ENCODE data around the gene VWA8.
"Not testable (repeated sequence)": the region's sequence is repeated elsewhere in the genome, so short reads cannot be mapped to it uniquely, and the experiment has no call there.

VWA8 gene

GRCh38 chr13:41962994-41963393 is 2.1 kb upstream of the VWA8 start:
- no peak for DNase-seq

GRCh38 chr13:41961466-41961760 is 504 bp upstream of the VWA8 start:
- no peak for DNase-seq

- no peak for DNase-seq
Observed at GRCh38 chr13:41960211-41960636, 685 bp downstream of the VWA8 start.

- DNase-seq = no peak
Observed at GRCh38 chr13:41956272-41956671, 4.6 kb downstream of the VWA8 start.

- DNase-seq = no peak
Observed at GRCh38 chr13:41955605-41956004, 5.3 kb downstream of the VWA8 start.

- DNase-seq = no peak
Observed at GRCh38 chr13:41954226-41954625, 6.7 kb downstream of the VWA8 start.

GRCh38 chr13:41952749-41953148 is 8.2 kb downstream of the VWA8 start:
- DNase-seq = no peak

- not testable (repeated sequence) for DNase-seq
Observed at GRCh38 chr13:41949104-41949503, 11.8 kb downstream of the VWA8 start.

GRCh38 chr13:41945926-41946325 is 15.0 kb downstream of the VWA8 start:
- DNase-seq = no peak

GRCh38 chr13:41944635-41945397 is 16.1 kb downstream of the VWA8 start:
- no peak for DNase-seq

GRCh38 chr13:41944229-41944628 is 16.7 kb downstream of the VWA8 start:
- DNase-seq = no peak

GRCh38 chr13:41942462-41943094 is 18.3 kb downstream of the VWA8 start:
- no peak for DNase-seq

- no peak for DNase-seq
Observed at GRCh38 chr13:41941174-41941573, 19.7 kb downstream of the VWA8 start.

- DNase-seq = no peak
Observed at GRCh38 chr13:41939398-41939797, 21.5 kb downstream of the VWA8 start.

- DNase-seq = no peak
Observed at GRCh38 chr13:41938918-41939317, 22.0 kb downstream of the VWA8 start.

GRCh38 chr13:41937388-41937787 is 23.5 kb downstream of the VWA8 start:
- DNase-seq = no peak

GRCh38 chr13:41935501-41935900 is 25.4 kb downstream of the VWA8 start:
- no peak for DNase-seq

- DNase-seq = no peak
Observed at GRCh38 chr13:41934994-41935393, 25.9 kb downstream of the VWA8 start.

GRCh38 chr13:41934120-41934519 is 26.8 kb downstream of the VWA8 start:
- no peak for DNase-seq

GRCh38 chr13:41931337-41931736 is 29.6 kb downstream of the VWA8 start:
- DNase-seq = no peak

- no peak for DNase-seq
Observed at GRCh38 chr13:41930154-41930553, 30.8 kb downstream of the VWA8 start.

- no peak for DNase-seq
Observed at GRCh38 chr13:41928323-41928722, 32.6 kb downstream of the VWA8 start.

GRCh38 chr13:41925014-41925413 is 35.9 kb downstream of the VWA8 start:
- DNase-seq = no peak

GRCh38 chr13:41922894-41923293 is 38.0 kb downstream of the VWA8 start:
- not testable (repeated sequence) for DNase-seq

Measured in activated CD8-positive, alpha-beta memory T cell treated with anti-CD3 and anti-CD28 coated beads, Interleukin-2, amount 50 U/mL, for 48 hours (primary cell).